ENCODE measurements around the gene PDILT. TPM values are rescaled to one million over a fixed set of nuclear protein-coding genes. Genes with fewer than 3 reads are reported as not detected.
"Not testable (repeated sequence)": the region's sequence is repeated elsewhere in the genome, so short reads cannot be mapped to it uniquely, and the experiment has no call there.

PDILT gene
- total and polyA plus RNA-seq, 2 of the 8 experiments (the other 6 are each of a cell fraction or from before 2014, with no cell fraction given): not detected

GRCh38 chr16:20438950-20439349 is 34.4 kb upstream of the PDILT start:
- H3K79me1 ChIP-seq (ENCODE audit: low read depth, low read length); CTCF ChIA-PET (ENCODE audit: partially characterized antibody); H3K4me2 ChIP-seq (ENCODE audit: insufficient read depth in 1 of 2, low read depth in 2 of 2, low read length in 2 of 2); H3K36me3 ChIP-seq (ENCODE audit: control insufficient read depth in 2 of 4, insufficient read depth in 4 of 4, low read length in 3 of 4); H3K27ac ChIP-seq (ENCODE audit: low read depth, low read length); H3K9ac ChIP-seq (replicated peaks in 1 of 4; ENCODE audit: extremely low read depth in 1 of 4, low read depth in 3 of 4, low read length in 3 of 4); H2BK120ac ChIP-seq (replicated peaks; ENCODE audit: low read depth, low read length); H2AFZ ChIP-seq (ENCODE audit: low read length); H3K4me1 ChIP-seq (replicated peaks in 1 of 4; ENCODE audit: control insufficient read depth in 3 of 4, insufficient read depth in 4 of 4, low read length in 3 of 4); H3K27me3 ChIP-seq (replicated peaks in 1 of 4; ENCODE audit: control insufficient read depth in 3 of 4, extremely low read depth in 1 of 4, insufficient read depth in 3 of 4, low read length in 3 of 4); H3K4ac ChIP-seq (replicated peaks; ENCODE audit: insufficient read length, low read depth, low read length); H4K8ac ChIP-seq (ENCODE audit: extremely low read depth, insufficient read depth, low read length); FAIRE-seq; H4K20me1 ChIP-seq (replicated peaks in 1 of 2; ENCODE audit: control insufficient read depth in 1 of 2, insufficient read depth in 2 of 2, low read length in 2 of 2); H2AK5ac ChIP-seq (ENCODE audit: low read depth, low read length); H2BK20ac ChIP-seq (ENCODE audit: low read length); H3K23ac ChIP-seq (ENCODE audit: insufficient read length); H4K91ac ChIP-seq (replicated peaks; ENCODE audit: insufficient read length, low read length); H4K5ac ChIP-seq (ENCODE audit: insufficient read length, low read depth, low read length); H2BK5ac ChIP-seq (ENCODE audit: low read depth, low read length); H3K14ac ChIP-seq (ENCODE audit: insufficient read length); H3K56ac ChIP-seq (replicated peaks; ENCODE audit: insufficient read length, low read depth, low read length); H3K4me3 ChIP-seq (ENCODE audit: extremely low read depth in 1 of 4, insufficient read depth in 2 of 4, low read depth in 3 of 4, low read length in 4 of 4); H3K18ac ChIP-seq (ENCODE audit: extremely low read depth, low read length); H2BK12ac ChIP-seq (ENCODE audit: low read depth, low read length); H3K9me3 ChIP-seq (ENCODE audit: insufficient read depth in 2 of 2, low read depth in 1 of 2, low read length in 1 of 2); POLR2A ChIA-PET (ENCODE audit: partially characterized antibody); DNase-seq (ENCODE audit: low read depth in 1 of 2, low spot score in 2 of 2); H2BK15ac ChIP-seq (ENCODE audit: low read length); H3K23me2 ChIP-seq (ENCODE audit: low read depth, low read length); H3K79me2 ChIP-seq (ENCODE audit: control insufficient read depth in 1 of 2, insufficient read depth in 2 of 2, low read length in 2 of 2): not testable (repeated sequence)
- WGBS, 2 experiments (ENCODE audit: extremely low coverage in 1 of 2, insufficient coverage in 1 of 2, insufficient read length in 1 of 2, insufficient replicate concordance in 2 of 2, low coverage in 1 of 2, low lambda C conversion rate in 2 of 2, missing lambda C conversion rate in 1 of 2): no CpG with 5 or more reads among the region's 2 CpGs

All from H1 (cell line).